Activated B cell treated with CpG ODN at 0.5 μM for 24 hours (primary cell): ENCODE data around the gene CUX1. TPM values are rescaled to one million over a fixed set of nuclear protein-coding genes. Genes with fewer than 3 reads are reported as not detected.

Source experiments
- ATAC-seq: fragments of 200-7000 bp; cut with Tn5 transposase; one replicate; pipeline ENCODE4 v1.10.0; 2021; ENCODE audit warnings: low read depth, mild to moderate bottlenecking, moderate library complexity
- CTCF ChIA-PET: fragments of 350-600 bp; sonication (Branson Sonifier 250); formaldehyde crosslinking; loops from one replicate; lab custom pipeline; 2021; ENCODE audit warnings: antibody characterized with exemption; lab: Charles Lee
- POLR2A ChIA-PET: fragments of 350-600 bp; sonication (Branson Sonifier 250); formaldehyde crosslinking; loops from one replicate; lab custom pipeline; 2021; ENCODE audit warnings: antibody characterized with exemption; lab: Charles Lee
- DNase-seq: peaks from one replicate; pipeline ENCODE4 v3.0.0; 2022
- H3K27ac Mint-ChIP-seq: one replicate; pipeline ENCODE4 v1.8.0; 2020; ENCODE audit warnings: mixed read lengths
- H3K27me3 Mint-ChIP-seq: one replicate; pipeline ENCODE4 v1.8.0; 2021; ENCODE audit warnings: mixed read lengths
- H3K36me3 Mint-ChIP-seq: one replicate; pipeline ENCODE4 v1.8.0; 2021; ENCODE audit warnings: low read depth, mixed read lengths
- H3K4me1 Mint-ChIP-seq: one replicate; pipeline ENCODE4 v1.8.0; 2021; ENCODE audit warnings: mixed read lengths
- H3K4me3 Mint-ChIP-seq: one replicate; pipeline ENCODE4 v1.8.0; 2020; ENCODE audit warnings: mild to moderate bottlenecking, mixed read lengths
- H3K9me3 Mint-ChIP-seq: one replicate; pipeline ENCODE4 v1.8.0; 2020; ENCODE audit warnings: mixed read lengths
- CTCF ChIP-seq: fragments of 200-600 bp; IDR thresholded peaks from one replicate; pipeline ENCODE4 v1.8.0; 2022; ENCODE audit warnings: antibody characterized with exemption, mild to moderate bottlenecking
- intact Hi-C: fragments of 100-400 bp; cut with micrococcal nuclease; formaldehyde crosslinking; loops from one replicate; pipeline ENCODE4 v1.15.1; 2024
- total RNA-seq: library from RNA; stranded (reverse); gene quantifications from 2 replicates; pipeline ENCODE4 v1.2.3, GENCODE V29; 2022

Gene CUX1
- total RNA-seq, 1 donor from 2014 or later: 61.7 TPM

- intact Hi-C loops: loop anchor here (10.0 kb wide), 1 partner anchor 136 kb away; no protein-coding TSS in a partner anchor
Observed at GRCh38 chr7:101988513-101988912, 171.1 kb downstream of the CUX1 start.

GRCh38 chr7:101989101-101989500, 171.7 kb downstream of the CUX1 start:
- ChIA-PET POLR2A (no interaction called here), CTCF (interaction anchor here (1.2 kb wide), 1 partner anchor 57 kb away, joined by 3 read pairs; no protein-coding TSS in a partner anchor)
- Mint-ChIP-seq H3K36me3 (no peaks in the 10 kb centered on the region), H3K4me1 (peaks cover 71% of the 10 kb centered on the region), H3K9me3 (no peaks in the 10 kb centered on the region), H3K4me3 (no peak overlapping the region), H3K27me3 (no peaks in the 10 kb centered on the region), H3K27ac (no peak overlapping the region)
- intact Hi-C loops: loop anchor here (10.0 kb wide), 1 partner anchor 136 kb away; no protein-coding TSS in a partner anchor
- no peak for DNase-seq
- no peak for ATAC-seq
- TF ChIP-seq CTCF: no peak

More at GRCh38 chr7:101988513-101988912, 171.1 kb downstream of the CUX1 start:
- ATAC-seq (no peak), DNase-seq (no peak)
- Mint-ChIP-seq H3K27ac (no peak overlapping the region), H3K9me3 (no peaks in the 10 kb centered on the region), H3K27me3 (no peaks in the 10 kb centered on the region), H3K4me3 (no peak overlapping the region), H3K36me3 (peaks cover 1% of the 10 kb centered on the region), H3K4me1 (peaks cover 69% of the 10 kb centered on the region)
- ChIA-PET POLR2A (no interaction called here), CTCF (no interaction called here)
- TF ChIP-seq CTCF: no peak

- TF ChIP-seq CTCF: no peak
- peak overlapping the region; percentile 71 for H3K4me3 Mint-ChIP-seq
- H3K9me3 Mint-ChIP-seq: no peaks in the 10 kb centered on the region
- intact Hi-C loops: loop anchor here (1.0 to 10.0 kb wide), 6 partner anchors 9 to 174 kb away; partner anchors contain the start of gene CUX1
- ChIA-PET POLR2A (interaction anchor here (0.6 to 2.1 kb wide), 5 partner anchors 9 to 177 kb away, joined by 3 to 7 read pairs (median 3); no protein-coding TSS in a partner anchor), CTCF (interaction anchor here (0.7 to 2.2 kb wide), 2 partner anchors 134 to 212 kb away, joined by 4 to 9 read pairs; no protein-coding TSS in a partner anchor)
- peak overlapping the region; percentile 91 for H3K27ac Mint-ChIP-seq
- no peaks in the 10 kb centered on the region for H3K36me3 Mint-ChIP-seq
- peaks cover 74% of the 10 kb centered on the region for H3K4me1 Mint-ChIP-seq
- no peaks in the 10 kb centered on the region for H3K27me3 Mint-ChIP-seq
- DNase-seq: peak; percentile 57
- ATAC-seq: peak; percentile 86
Observed at GRCh38 chr7:101990811-101991418, 173.5 kb downstream of the CUX1 start.

GRCh38 chr7:101991860-101992259, 174.4 kb downstream of the CUX1 start:
- ChIA-PET POLR2A (interaction anchor here (1.1 to 2.1 kb wide), 3 partner anchors 10 to 135 kb away, joined by 3 to 7 read pairs (median 3); no protein-coding TSS in a partner anchor), CTCF (interaction anchor here (0.6 to 2.2 kb wide), 2 partner anchors 57 to 135 kb away, joined by 6 to 9 read pairs; no protein-coding TSS in a partner anchor)
- DNase-seq (no peak), ATAC-seq (no peak)
- peaks cover 77% of the 10 kb centered on the region for H3K4me1 Mint-ChIP-seq
- H3K27me3 Mint-ChIP-seq: no peaks in the 10 kb centered on the region
- no peak overlapping the region for H3K27ac Mint-ChIP-seq
- no peaks in the 10 kb centered on the region for H3K36me3 Mint-ChIP-seq
- no peak overlapping the region for H3K4me3 Mint-ChIP-seq
- TF ChIP-seq CTCF: no peak
- no peaks in the 10 kb centered on the region for H3K9me3 Mint-ChIP-seq
- intact Hi-C loops: loop anchor here (1.0 to 10.0 kb wide), 5 partner anchors 37 to 175 kb away; partner anchors contain the start of gene CUX1

- Mint-ChIP-seq H3K4me3 (no peak overlapping the region), H3K4me1 (peaks cover 73% of the 10 kb centered on the region), H3K36me3 (no peaks in the 10 kb centered on the region), H3K27me3 (no peaks in the 10 kb centered on the region), H3K9me3 (no peaks in the 10 kb centered on the region), H3K27ac (peak overlapping the region; percentile 8)
- ChIA-PET POLR2A (interaction anchor here (0.6 kb wide), 1 partner anchor 95 kb away, joined by 11 read pairs; no protein-coding TSS in a partner anchor), CTCF (no interaction called here)
- DNase-seq: no peak
- no peak for ATAC-seq
- TF ChIP-seq CTCF: no peak
- intact Hi-C loops: loop anchor here (10.0 kb wide), 1 partner anchor 109 kb away; no protein-coding TSS in a partner anchor
Observed at GRCh38 chr7:101993311-101993710, 175.9 kb downstream of the CUX1 start.
